Muscle layer of colon (tissue), 2 donors: Measurements from ENCODE around the gene MARK2.
"Not testable (repeated sequence)": the region's sequence is repeated elsewhere in the genome, so short reads cannot be mapped to it uniquely, and the experiment has no call there.

Experiments
- H3K27ac ChIP-seq: one replicate; pipeline ENCODE4 v1.7.0; 2013; ENCODE audit warnings: low read depth, mild to moderate bottlenecking, low read length, moderate library complexity
- H3K27me3 ChIP-seq, 2 donors: one replicate each; pipeline ENCODE4 v1.7.0; 2013; ENCODE audit warnings: low read length in 2 of 2, mild to moderate bottlenecking in 2 of 2; ENCODE audit not compliant: insufficient read depth in 2 of 2, control insufficient read depth in 1 of 2
- H3K36me3 ChIP-seq: one replicate; pipeline ENCODE4 v1.7.0; 2013; ENCODE audit warnings: mild to moderate bottlenecking, low read length; ENCODE audit not compliant: insufficient read depth
- H3K4me1 ChIP-seq: one replicate; pipeline ENCODE4 v1.7.0; 2013; ENCODE audit warnings: mild to moderate bottlenecking, low read length; ENCODE audit not compliant: insufficient read depth
- H3K4me3 ChIP-seq, 2 donors: one replicate each; pipeline ENCODE4 v1.7.0; 2013; ENCODE audit warnings: low read length in 2 of 2, low read depth in 1 of 2, mild to moderate bottlenecking in 1 of 2, moderate library complexity in 1 of 2
- H3K9ac ChIP-seq: one replicate; pipeline ENCODE4 v1.7.0; 2013; ENCODE audit warnings: low read length
- H3K9me3 ChIP-seq: one replicate; pipeline ENCODE4 v1.7.0; 2013; ENCODE audit warnings: mild to moderate bottlenecking, low read length
- donor health status: abdominal sarcoma.
- donor health status: Adenocarcinoma of cecum.

MARK2 gene

DNA sequence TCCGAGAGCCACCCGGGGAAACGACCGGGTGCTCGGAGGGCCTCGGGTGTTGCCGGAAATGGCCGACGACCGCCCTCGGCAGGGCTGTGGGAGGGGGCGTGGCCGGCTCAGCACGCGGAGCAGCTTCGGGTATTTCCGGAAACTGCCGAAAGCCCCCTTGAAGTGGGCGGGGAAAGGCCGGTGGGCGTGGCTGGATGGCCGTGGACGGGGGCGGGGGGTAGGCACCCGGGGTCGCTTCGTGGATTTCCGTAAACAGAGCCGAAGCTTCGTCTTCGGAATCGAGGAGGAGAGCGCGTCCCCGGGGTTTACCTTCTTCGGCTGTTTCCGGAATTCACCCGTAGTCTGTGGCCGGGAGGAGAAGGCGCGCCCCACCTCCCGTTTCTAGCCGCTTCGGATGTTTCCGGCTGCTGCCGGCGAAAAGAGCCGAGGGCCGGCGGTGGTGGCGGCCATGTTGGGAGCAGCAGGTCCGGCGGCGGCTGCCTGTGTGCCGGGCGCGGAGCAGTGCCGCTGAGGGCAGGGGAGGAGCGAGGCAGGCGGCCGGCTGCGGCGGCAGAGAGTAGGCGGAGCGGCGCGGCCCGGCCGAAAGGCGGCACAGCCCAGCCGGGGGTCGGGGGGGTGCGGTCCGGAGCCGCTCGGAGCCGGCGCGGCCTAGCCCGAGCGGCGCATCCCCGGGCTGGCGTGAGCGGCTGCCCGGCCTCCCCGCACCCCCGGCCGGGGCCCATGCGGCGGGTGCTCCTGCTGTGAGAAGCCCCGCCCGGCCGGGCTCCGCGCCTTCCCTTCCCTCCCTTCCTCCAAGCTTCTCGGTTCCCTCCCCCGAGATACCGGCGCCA is at the start of gene MARK2:
Gene MARK2 (plus strand): TSS at position 433 of the 830 bp plus-strand sequence. CDS start 397 bp downstream, at position 830.
- Histone ChIP-seq H3K27me3 (no peaks in the 10 kb centered on the region), H3K27ac (peak within 1 kb of the TSS; percentile 87), H3K36me3 (peaks cover 20% of the 10 kb centered on the region), H3K9me3 (no peaks in the 10 kb centered on the region), H3K4me3 (peak within 1 kb of the TSS; percentile 88 to 90), H3K4me1 (peaks cover 40% of the 10 kb centered on the region), H3K9ac (peak within 1 kb of the TSS; percentile 75)

DNA sequence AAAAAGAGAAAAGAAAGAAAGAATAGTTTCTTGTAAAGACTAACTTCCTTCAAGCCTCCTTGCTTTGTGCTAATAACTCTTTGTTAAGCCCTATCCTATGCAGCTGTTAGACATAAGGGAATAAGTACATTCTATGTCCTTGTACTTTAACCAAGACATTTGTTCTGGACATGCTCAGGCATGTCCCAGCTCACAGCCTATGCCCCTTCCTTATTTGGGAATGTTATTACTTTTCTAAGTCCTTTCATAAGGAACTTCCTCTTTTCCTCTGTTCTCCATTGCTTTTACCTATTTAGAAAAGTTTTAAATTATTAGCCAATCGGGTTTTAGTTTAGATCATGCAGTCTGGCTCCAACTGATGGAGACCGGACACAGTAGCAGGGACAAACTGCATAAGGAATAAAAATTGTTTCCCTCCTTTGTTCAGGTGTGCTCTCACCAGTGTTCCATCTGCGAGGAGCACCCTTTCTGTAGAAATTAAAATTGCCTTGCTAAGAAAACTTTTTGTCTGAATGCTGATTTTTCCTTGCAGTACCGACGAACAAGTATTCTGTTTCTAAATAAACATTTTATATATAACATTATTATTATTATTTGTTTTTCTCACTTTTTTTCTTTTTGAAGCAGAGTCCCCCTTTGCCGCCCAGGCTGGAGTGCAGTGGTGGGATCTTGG is 47.3 kb upstream of the MARK2 start:
- Histone ChIP-seq H3K27me3 (no peaks in the 10 kb centered on the region), H3K36me3 (no peaks in the 10 kb centered on the region), H3K4me1 (no peaks in the 10 kb centered on the region), H3K4me3 (no peak overlapping the region), H3K9ac (no peak overlapping the region), H3K27ac (no peak overlapping the region), H3K9me3 (no peaks in the 10 kb centered on the region)

DNA sequence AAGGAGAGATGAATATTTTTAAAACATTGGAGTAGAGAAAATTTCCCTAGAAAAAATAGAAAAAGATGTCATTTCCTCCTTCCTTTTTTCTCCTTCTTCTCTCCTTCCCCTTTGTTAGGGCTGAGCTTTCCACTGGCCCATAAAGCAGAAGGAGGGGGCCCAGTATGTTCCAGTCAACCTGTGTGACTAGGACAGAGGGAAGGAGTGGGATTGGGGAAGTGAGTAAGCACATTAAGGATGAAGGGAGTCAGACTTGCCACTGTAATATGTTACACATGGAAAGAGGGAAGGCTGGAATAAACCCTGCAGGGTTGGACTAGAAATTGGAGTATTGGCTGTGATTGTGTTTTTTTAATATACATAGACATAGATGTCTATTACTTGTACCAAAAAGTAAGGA is 45.7 kb upstream of the MARK2 start:
- no peak overlapping the region for H3K27ac ChIP-seq
- no peaks in the 10 kb centered on the region for H3K27me3 ChIP-seq
- H3K4me1 ChIP-seq: no peaks in the 10 kb centered on the region
- no peak overlapping the region for H3K4me3 ChIP-seq
- H3K9ac ChIP-seq: no peak overlapping the region
- no peaks in the 10 kb centered on the region for H3K9me3 ChIP-seq
- no peaks in the 10 kb centered on the region for H3K36me3 ChIP-seq

DNA sequence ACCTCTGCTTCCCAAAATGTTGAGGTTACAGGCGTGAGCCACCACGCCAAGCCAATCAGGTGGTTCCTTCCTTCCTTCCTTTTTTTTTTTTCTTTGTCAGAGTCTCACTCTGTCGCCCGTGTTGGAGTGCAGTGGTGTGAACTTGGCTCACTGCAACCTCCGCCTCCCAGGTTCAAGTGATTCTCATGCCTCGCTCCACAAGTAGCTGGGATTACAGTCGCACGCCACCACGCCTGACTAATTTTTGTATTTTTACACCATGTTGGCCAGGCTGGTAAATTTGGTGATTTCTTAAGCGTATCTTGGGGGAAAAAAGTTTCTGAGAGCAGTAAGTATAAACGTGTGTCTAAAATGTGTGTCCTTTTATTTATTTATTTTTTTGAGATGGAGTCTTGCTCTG is 43.8 kb upstream of the MARK2 start:
- H3K27ac ChIP-seq: no peak overlapping the region
- H3K4me3 ChIP-seq: no peak overlapping the region
- no peaks in the 10 kb centered on the region for H3K4me1 ChIP-seq
- no peaks in the 10 kb centered on the region for H3K27me3 ChIP-seq
- H3K9me3 ChIP-seq: no peaks in the 10 kb centered on the region
- H3K36me3 ChIP-seq: no peaks in the 10 kb centered on the region
- H3K9ac ChIP-seq: no peak overlapping the region

DNA sequence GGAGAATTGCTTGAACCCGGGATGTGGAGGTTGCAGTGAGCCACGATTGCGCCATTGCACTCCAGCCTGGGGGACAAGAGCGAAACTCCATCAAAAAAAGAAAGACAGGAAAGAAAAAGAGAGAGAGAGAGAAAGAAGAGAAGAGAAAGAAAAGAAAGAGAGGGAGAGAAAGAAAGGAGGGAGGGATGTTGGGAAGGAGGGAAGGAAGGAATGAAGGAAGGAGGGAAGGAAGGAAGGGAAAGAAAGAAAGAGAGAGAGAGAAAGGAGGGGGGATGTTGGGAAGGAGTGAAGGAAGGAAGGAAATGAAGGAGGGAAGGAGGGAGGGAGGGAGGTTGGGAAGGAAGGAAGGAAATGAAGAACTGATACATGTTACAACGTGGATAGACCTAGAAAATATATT is 38.0 kb upstream of the MARK2 start:
- H3K4me3 ChIP-seq: no peak overlapping the region
- H3K9ac ChIP-seq: no peak overlapping the region
- H3K9me3 ChIP-seq: no peaks in the 10 kb centered on the region
- no peaks in the 10 kb centered on the region for H3K36me3 ChIP-seq
- no peaks in the 10 kb centered on the region for H3K27me3 ChIP-seq
- no peak overlapping the region for H3K27ac ChIP-seq
- no peaks in the 10 kb centered on the region for H3K4me1 ChIP-seq

DNA sequence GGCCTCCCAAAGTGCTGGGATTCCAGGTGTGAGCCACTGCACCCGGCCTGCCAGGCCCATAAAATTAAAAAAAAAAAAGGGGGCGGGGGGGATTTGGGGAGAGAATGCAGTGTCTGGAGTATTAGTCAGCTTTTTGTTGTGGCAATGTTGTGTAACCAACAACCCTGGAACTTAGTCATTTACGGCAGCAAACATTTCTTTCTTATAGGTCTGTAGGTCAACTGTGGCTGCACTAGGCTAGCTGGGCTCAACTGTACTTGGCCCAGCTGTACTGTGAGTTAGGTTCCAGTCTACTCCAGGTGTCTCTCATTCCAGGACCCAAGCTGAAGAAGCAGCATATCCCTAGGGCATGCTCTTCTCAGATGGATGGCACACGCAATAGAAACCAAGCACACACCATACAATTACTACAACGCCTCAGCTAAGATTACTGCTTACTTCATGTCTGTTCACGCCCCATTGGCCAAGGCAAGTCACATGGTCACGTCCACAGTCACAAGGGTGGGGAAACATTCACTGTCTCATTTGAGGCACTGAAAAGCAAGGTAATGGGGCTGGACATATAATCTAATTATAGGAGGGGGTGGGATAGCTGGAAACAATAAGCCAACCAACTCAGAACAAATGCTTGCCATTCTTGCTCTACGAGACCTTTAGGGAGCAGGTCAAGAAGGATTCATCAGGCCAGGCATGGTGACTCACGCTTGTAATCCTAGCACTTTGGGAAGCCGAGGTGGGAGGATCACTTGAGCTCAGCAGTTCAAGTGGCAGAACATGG is 36.1 kb upstream of the MARK2 start:
- H3K9me3 ChIP-seq: no peaks in the 10 kb centered on the region
- H3K27me3 ChIP-seq: no peaks in the 10 kb centered on the region
- H3K9ac ChIP-seq: no peak overlapping the region
- H3K4me3 ChIP-seq: no peak overlapping the region
- H3K27ac ChIP-seq: no peak overlapping the region
- no peaks in the 10 kb centered on the region for H3K36me3 ChIP-seq
- H3K4me1 ChIP-seq: no peaks in the 10 kb centered on the region

DNA sequence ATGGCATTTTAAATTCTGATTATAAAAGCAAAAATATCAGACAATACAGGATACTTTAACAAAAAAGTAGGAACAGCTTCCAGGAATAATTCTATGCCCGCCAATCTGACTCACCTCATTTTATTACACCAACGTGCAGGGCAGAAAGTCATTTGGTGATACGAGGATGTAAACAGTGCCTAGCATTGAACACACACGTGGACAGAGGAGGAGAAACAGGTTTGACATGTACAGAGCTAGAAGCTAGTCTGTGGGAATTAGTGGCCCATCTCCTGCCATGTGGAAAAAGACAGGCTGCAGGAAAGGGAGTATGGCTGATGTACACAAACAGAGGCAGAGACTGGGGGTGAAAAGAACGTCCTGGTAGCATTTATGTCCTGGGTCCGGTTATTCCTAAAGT is 34.7 kb upstream of the MARK2 start:
- H3K4me3 ChIP-seq: no peak overlapping the region
- no peak overlapping the region for H3K27ac ChIP-seq
- no peaks in the 10 kb centered on the region for H3K9me3 ChIP-seq
- no peaks in the 10 kb centered on the region for H3K4me1 ChIP-seq
- no peaks in the 10 kb centered on the region for H3K36me3 ChIP-seq
- H3K27me3 ChIP-seq: no peaks in the 10 kb centered on the region
- no peak overlapping the region for H3K9ac ChIP-seq

DNA sequence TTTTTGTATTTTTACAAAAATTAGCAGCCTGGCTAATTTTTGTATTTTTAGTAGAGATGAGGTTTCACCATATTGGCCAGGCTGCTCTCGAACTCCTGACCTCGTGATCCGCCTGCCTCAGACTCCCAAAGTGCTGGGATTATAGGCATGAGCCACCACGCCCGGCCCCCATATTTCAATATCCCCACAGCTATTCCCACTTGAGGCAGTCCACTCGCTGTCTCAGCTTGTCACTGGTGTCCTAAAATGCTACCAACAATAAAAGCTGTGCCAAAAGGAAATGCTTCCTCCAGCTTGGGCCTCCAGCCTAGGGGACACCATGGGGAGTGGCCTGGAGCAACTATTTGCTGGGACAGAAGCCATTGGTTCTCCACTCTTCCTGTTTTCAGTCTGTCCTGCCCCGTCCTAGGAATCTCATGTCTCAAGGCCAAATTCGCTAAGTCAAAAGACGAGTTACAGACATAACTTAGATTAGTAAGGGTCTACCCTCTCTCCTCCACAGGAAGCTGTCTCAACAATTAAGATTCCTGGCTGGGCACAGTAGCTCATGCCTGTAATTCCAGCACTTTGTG is 33.0 kb upstream of the MARK2 start:
- H3K27ac ChIP-seq: no peak overlapping the region

DNA sequence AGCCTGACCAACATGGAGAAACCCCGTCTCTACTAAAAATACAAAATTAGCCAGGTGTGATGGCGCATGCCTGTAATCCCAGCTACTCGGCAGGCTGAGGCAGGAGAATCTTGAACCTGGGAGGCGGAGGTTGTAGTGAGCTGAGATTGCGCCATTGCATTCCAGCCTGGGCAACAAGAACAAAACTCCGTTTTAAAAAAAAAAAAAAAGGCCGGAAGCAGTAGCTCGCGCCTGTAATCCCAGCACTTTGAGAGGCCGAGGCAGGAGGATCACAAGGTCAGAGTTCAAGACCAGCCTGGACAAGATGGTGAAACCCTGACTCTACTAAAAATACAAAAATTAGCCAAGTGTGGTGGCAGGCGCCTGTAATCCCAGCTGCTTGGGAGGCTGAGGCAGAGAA is 28.5 kb upstream of the MARK2 start:
- not testable (repeated sequence) for H3K9ac ChIP-seq, H3K4me3 ChIP-seq, H3K9me3 ChIP-seq, H3K27me3 ChIP-seq, H3K36me3 ChIP-seq, H3K27ac ChIP-seq
- peaks cover 18% of the 10 kb centered on the region for H3K4me1 ChIP-seq

More for the DNA sequence above, 33.0 kb upstream of the MARK2 start:
- H3K36me3 ChIP-seq: no peaks in the 10 kb centered on the region
- H3K4me1 ChIP-seq: no peaks in the 10 kb centered on the region
- H3K9ac ChIP-seq: no peak overlapping the region
- H3K4me3 ChIP-seq: no peak overlapping the region
- no peaks in the 10 kb centered on the region for H3K9me3 ChIP-seq
- H3K27me3 ChIP-seq: no peaks in the 10 kb centered on the region

DNA sequence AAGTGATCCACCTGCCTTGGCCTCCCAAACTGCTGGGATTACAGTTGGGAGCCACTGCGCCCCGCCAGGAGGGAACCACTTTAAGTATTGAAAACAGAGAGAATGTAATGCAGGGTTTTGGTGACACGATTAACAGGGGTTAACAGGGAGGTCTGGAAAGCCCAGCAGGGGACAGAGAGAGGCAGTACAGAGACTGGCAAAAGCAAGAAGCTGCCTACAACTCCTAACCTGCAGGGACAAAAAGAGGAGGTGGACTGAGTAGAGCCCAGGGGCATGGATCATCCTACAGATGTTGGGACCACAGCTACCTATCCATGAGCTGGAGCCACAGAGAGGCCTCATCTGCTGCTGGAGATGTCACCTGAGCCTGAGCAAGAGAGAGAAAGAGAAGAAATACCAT is 27.4 kb upstream of the MARK2 start:
- Histone ChIP-seq H3K9ac (no peak overlapping the region), H3K27me3 (no peaks in the 10 kb centered on the region), H3K9me3 (no peaks in the 10 kb centered on the region), H3K27ac (no peak overlapping the region), H3K36me3 (no peaks in the 10 kb centered on the region), H3K4me3 (no peak overlapping the region), H3K4me1 (peaks cover 19% of the 10 kb centered on the region)

DNA sequence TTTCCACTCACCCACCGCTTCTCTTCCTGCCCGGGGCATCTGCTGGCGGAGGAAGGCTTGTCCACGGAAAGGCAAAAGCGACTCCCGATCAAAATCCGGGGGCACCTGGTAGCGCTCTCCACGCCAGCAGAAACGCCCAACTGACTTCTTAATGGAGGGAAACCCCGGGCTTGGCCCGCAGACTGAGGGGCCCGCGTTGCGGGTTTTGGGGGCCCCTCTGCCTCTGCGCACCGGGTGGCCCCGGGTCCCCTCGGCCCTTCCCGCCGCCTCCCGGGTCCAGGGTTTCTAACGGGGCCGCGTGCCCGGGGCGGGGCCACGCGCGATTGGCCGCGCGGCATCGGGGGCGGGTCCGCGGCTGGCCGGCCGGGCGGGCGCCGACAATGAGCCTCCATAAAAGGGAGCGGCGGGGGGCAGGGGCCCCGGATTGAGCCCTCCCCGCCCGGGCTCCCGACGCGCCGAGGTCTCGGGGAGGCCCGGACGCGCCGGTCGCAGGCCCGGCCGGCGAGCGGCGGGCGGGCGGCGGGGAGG is 25.8 kb upstream of the MARK2 start, which contains the start of gene SPINDOC:
Gene SPINDOC (plus strand): TSS at position 422 of the 528 bp plus-strand sequence. CDS start 231 bp downstream, outside the sequence.
- Histone ChIP-seq H3K9ac (peak within 1 kb of the TSS; percentile 65), H3K27me3 (no peaks in the 10 kb centered on the region), H3K4me3 (peak within 1 kb of the TSS; percentile 65 to 84), H3K27ac (peak within 1 kb of the TSS; percentile 87), H3K36me3 (peaks cover 4% of the 10 kb centered on the region), H3K4me1 (peaks cover 19% of the 10 kb centered on the region), H3K9me3 (no peaks in the 10 kb centered on the region)
